C4-2B (cell line): ENCODE data around the gene DGKD.
A peak's percentile ranks its signal among the peaks of the same experiment; 100 is the strongest.

ENCODE experiments used
- H3K27ac ChIP-seq: fragments of 450-650 bp; 2 replicates; pipeline ENCODE4 v1.5.1; 2017
- ZFX ChIP-seq: fragments of 450-650 bp; IDR thresholded peaks from 2 replicates; pipeline ENCODE4 v1.6.1; 2017
- TF ChIP-seq, protein P1 (sequence below): fragments of 450-650 bp; conservative IDR thresholded peaks from 2 replicates; pipeline ENCODE4 v1.5.1; 2017; ENCODE audit warnings: mild to moderate bottlenecking

The DGKD gene

DNA sequence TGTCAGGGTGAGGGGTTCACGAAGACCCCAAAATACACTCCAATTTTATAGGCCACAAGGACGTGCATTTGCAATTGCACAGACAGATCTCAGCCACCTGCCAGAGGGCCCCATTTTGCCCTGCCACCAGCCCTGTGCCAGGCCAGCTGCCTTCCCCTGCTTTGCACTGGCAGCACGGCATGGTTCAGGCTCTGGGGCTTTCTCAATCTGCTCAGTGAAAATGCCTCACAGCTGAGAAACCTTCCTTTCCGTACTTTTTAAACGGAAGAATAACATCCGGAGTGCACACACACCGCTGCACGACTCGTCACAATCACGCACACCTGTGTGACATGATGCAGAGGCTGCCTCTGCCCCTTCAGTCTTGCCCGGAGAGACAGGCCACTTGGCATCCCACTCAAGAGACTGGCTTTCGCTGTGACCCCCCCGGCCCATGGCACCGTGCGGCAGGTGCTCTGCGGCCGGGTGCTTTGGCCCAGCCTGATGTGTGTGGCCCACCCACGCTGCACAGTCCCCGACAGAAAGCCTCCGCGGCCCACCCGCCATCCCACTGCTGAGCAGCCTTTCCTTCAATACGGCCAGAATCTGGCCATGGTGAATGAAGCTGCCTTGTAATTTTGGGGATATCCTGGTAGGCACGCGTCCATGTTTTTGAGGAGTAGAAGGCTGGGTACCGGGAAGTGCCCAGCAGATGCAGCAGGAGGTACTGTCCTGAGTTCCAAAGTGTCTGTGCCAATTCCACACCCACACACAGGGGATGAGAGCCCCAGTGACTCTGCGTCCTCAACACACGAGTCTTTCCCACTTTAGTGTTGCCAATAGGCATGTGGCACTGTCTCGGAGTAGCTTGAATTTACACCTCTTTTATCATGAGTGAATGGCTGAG lies 123.5 kb downstream of the DGKD start:
- TF ChIP-seq, protein P1, sequence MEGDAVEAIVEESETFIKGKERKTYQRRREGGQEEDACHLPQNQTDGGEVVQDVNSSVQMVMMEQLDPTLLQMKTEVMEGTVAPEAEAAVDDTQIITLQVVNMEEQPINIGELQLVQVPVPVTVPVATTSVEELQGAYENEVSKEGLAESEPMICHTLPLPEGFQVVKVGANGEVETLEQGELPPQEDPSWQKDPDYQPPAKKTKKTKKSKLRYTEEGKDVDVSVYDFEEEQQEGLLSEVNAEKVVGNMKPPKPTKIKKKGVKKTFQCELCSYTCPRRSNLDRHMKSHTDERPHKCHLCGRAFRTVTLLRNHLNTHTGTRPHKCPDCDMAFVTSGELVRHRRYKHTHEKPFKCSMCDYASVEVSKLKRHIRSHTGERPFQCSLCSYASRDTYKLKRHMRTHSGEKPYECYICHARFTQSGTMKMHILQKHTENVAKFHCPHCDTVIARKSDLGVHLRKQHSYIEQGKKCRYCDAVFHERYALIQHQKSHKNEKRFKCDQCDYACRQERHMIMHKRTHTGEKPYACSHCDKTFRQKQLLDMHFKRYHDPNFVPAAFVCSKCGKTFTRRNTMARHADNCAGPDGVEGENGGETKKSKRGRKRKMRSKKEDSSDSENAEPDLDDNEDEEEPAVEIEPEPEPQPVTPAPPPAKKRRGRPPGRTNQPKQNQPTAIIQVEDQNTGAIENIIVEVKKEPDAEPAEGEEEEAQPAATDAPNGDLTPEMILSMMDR: no peak
- no peak for TF ChIP-seq ZFX
- H3K27ac ChIP-seq: no peak overlapping the region

GRCh38 chr2:233479616-233480489 lies 125.6 kb downstream of the DGKD start:
- H3K27ac ChIP-seq: peak overlapping the region; percentile 77
- TF ChIP-seq, protein P1: no peak
- TF ChIP-seq ZFX: no peak

- H3K27ac ChIP-seq: peak overlapping the region; percentile 77
- TF ChIP-seq, protein P1: peak; percentile 79
- no peak for TF ChIP-seq ZFX
These were observed 126.4 kb downstream of the DGKD start for GRCh38 chr2:233480490-233481202.

DNA sequence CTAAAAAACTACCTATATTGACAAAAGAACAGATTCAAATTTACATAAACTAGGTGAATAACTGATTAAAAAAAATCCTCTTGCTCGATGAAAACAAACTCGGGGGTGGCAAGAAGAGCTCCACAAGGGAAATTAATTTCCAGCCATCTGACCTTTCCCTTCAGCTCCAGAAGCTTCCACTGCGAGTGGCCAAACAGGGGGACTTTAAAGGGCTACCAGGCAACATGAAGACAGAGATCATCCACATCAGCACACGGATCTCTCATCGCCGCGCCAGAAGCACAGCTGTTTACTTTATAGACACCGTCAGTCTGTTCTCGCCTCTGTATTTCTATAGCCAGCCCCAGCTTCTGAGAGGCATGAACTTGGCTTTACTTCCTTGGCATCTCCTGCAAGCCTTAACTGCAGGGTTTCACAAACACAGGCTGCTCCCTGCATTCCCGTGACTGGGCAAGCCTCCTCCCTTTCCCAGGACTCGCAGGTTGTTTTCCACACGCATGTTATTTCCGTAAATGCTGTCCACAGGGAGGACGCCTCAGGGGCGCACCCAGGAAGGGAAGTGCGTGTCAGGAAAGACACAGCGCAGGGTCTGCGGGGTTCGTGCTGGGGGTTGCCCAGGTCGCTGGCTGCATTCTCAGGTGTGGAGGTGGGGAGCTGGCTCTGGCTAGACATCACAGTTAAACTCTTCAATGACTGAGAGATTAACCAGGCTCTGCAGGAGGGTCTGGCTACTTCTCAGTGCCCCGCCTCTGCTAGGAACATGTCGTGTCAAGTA lies 127.3 kb downstream of the DGKD start:
- TF ChIP-seq, protein P1: no peak
- no peak for TF ChIP-seq ZFX

GRCh38 chr2:233482616-233483015 lies 128.3 kb downstream of the DGKD start:
- no peak for TF ChIP-seq ZFX
- TF ChIP-seq, protein P1: no peak
- H3K27ac ChIP-seq: no peak overlapping the region

More for the DNA sequence above, 127.3 kb downstream of the DGKD start:
- no peak overlapping the region for H3K27ac ChIP-seq

- no peak for TF ChIP-seq ZFX
- TF ChIP-seq, protein P1: no peak
- no peak overlapping the region for H3K27ac ChIP-seq
These were observed 131.4 kb downstream of the DGKD start for GRCh38 chr2:233485726-233486125.
